ENCODE data around the gene AGMO. TPM values are rescaled to one million over a fixed set of nuclear protein-coding genes. Genes with fewer than 3 reads are reported as not detected.

Gene AGMO
- total and polyA plus RNA-seq, 2 experiments from 2014 or later: 0.42 to 0.55 TPM

DNA sequence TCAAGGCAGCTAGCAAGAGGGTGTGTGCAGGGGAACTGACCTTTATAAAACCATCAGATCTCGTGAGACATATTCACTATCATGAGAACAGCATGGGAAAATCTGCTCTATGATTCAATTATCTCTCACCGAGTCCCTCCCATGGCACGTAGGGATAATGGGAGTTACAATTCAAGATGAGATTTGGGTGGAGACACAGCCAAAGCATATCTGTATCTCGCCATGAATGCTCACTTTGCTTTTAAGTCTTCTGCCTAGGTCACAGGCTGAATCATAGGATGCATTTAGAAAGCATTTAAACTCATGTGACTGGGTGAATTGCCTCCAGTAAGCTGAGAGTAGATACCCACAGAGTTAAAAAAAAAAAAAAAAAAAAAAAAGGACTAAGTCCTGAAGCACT, 220.0 kb downstream of the AGMO start (continued):
- TF ChIP-seq, protein P1, sequence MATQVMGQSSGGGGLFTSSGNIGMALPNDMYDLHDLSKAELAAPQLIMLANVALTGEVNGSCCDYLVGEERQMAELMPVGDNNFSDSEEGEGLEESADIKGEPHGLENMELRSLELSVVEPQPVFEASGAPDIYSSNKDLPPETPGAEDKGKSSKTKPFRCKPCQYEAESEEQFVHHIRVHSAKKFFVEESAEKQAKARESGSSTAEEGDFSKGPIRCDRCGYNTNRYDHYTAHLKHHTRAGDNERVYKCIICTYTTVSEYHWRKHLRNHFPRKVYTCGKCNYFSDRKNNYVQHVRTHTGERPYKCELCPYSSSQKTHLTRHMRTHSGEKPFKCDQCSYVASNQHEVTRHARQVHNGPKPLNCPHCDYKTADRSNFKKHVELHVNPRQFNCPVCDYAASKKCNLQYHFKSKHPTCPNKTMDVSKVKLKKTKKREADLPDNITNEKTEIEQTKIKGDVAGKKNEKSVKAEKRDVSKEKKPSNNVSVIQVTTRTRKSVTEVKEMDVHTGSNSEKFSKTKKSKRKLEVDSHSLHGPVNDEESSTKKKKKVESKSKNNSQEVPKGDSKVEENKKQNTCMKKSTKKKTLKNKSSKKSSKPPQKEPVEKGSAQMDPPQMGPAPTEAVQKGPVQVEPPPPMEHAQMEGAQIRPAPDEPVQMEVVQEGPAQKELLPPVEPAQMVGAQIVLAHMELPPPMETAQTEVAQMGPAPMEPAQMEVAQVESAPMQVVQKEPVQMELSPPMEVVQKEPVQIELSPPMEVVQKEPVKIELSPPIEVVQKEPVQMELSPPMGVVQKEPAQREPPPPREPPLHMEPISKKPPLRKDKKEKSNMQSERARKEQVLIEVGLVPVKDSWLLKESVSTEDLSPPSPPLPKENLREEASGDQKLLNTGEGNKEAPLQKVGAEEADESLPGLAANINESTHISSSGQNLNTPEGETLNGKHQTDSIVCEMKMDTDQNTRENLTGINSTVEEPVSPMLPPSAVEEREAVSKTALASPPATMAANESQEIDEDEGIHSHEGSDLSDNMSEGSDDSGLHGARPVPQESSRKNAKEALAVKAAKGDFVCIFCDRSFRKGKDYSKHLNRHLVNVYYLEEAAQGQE (IDR thresholded peaks at IDR 0.05; ENCODE audit: unreplicated experiment): no peak
- no peak for TF ChIP-seq POLR2AphosphoS5 (IDR thresholded peaks at IDR 0.05; ENCODE audit: low read depth)
- TF ChIP-seq ZNF331 (CRISPR knock-in tag; IDR thresholded peaks at IDR 0.05; ENCODE audit: low read depth): no peak
- TF ChIP-seq CREB1 (CRISPR knock-in tag; IDR thresholded peaks at IDR 0.05; ENCODE audit: low read depth): no peak
- TF ChIP-seq, protein P2, sequence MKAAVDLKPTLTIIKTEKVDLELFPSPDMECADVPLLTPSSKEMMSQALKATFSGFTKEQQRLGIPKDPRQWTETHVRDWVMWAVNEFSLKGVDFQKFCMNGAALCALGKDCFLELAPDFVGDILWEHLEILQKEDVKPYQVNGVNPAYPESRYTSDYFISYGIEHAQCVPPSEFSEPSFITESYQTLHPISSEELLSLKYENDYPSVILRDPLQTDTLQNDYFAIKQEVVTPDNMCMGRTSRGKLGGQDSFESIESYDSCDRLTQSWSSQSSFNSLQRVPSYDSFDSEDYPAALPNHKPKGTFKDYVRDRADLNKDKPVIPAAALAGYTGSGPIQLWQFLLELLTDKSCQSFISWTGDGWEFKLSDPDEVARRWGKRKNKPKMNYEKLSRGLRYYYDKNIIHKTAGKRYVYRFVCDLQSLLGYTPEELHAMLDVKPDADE (IDR thresholded peaks at IDR 0.05): no peak
- no peak for TF ChIP-seq EZH2phosphoT487 (IDR thresholded peaks at IDR 0.05; ENCODE audit: unreplicated experiment)

DNA sequence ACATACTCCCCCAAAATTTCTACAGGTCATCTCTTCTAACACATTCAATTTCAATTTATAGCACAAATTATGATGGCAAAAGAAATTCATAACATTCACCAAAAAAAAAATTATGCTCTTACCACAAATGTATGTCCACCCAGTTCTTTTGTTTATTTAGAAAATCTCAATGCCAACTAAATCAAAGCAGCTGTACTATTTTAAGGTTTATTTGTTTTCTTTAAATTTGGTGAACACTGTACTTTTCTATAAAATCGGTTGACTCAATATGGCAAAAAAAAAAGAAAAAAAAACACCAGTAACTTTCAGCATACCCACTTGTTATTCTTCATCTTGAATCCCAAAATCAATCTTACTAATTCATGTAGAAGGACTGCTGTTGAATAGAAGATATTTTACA, 225.7 kb downstream of the AGMO start:
- Mint-ChIP-seq H3K27ac (no peak overlapping the region), H3K4me3 (no peak overlapping the region), H3K9me3 (peaks cover 19% of the 10 kb centered on the region; the same call in 2 of the 3 replicates)
- TF ChIP-seq, protein P1 (IDR thresholded peaks at IDR 0.05; ENCODE audit: unreplicated experiment): no peak
- TF ChIP-seq ZNF114 (CRISPR knock-in tag; IDR thresholded peaks at IDR 0.05): no peak
- TF ChIP-seq JUNB (IDR thresholded peaks at IDR 0.05; ENCODE audit: unreplicated experiment): no peak
- TF ChIP-seq, protein P3, sequence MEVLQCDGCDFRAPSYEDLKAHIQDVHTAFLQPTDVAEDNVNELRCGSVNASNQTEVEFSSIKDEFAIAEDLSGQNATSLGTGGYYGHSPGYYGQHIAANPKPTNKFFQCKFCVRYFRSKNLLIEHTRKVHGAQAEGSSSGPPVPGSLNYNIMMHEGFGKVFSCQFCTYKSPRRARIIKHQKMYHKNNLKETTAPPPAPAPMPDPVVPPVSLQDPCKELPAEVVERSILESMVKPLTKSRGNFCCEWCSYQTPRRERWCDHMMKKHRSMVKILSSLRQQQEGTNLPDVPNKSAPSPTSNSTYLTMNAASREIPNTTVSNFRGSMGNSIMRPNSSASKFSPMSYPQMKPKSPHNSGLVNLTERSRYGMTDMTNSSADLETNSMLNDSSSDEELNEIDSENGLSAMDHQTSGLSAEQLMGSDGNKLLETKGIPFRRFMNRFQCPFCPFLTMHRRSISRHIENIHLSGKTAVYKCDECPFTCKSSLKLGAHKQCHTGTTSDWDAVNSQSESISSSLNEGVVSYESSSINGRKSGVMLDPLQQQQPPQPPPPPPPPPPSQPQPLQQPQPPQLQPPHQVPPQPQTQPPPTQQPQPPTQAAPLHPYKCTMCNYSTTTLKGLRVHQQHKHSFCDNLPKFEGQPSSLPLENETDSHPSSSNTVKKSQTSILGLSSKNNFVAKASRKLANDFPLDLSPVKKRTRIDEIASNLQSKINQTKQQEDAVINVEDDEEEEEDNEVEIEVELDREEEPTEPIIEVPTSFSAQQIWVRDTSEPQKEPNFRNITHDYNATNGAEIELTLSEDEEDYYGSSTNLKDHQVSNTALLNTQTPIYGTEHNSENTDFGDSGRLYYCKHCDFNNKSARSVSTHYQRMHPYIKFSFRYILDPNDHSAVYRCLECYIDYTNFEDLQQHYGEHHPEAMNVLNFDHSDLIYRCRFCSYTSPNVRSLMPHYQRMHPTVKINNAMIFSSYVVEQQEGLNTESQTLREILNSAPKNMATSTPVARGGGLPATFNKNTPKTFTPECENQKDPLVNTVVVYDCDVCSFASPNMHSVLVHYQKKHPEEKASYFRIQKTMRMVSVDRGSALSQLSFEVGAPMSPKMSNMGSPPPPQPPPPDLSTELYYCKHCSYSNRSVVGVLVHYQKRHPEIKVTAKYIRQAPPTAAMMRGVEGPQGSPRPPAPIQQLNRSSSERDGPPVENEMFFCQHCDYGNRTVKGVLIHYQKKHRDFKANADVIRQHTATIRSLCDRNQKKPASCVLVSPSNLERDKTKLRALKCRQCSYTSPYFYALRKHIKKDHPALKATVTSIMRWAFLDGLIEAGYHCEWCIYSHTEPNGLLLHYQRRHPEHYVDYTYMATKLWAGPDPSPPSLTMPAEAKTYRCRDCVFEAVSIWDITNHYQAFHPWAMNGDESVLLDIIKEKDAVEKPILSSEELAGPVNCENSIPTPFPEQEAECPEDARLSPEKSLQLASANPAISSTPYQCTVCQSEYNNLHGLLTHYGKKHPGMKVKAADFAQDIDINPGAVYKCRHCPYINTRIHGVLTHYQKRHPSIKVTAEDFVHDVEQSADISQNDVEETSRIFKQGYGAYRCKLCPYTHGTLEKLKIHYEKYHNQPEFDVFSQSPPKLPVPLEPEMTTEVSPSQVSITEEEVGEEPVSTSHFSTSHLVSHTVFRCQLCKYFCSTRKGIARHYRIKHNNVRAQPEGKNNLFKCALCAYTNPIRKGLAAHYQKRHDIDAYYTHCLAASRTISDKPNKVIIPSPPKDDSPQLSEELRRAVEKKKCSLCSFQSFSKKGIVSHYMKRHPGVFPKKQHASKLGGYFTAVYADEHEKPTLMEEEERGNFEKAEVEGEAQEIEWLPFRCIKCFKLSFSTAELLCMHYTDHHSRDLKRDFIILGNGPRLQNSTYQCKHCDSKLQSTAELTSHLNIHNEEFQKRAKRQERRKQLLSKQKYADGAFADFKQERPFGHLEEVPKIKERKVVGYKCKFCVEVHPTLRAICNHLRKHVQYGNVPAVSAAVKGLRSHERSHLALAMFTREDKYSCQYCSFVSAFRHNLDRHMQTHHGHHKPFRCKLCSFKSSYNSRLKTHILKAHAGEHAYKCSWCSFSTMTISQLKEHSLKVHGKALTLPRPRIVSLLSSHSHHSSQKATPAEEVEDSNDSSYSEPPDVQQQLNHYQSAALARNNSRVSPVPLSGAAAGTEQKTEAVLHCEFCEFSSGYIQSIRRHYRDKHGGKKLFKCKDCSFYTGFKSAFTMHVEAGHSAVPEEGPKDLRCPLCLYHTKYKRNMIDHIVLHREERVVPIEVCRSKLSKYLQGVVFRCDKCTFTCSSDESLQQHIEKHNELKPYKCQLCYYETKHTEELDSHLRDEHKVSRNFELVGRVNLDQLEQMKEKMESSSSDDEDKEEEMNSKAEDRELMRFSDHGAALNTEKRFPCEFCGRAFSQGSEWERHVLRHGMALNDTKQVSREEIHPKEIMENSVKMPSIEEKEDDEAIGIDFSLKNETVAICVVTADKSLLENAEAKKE (CRISPR knock-in tag; IDR thresholded peaks at IDR 0.05): no peak
- no peak for TF ChIP-seq NANOG (IDR thresholded peaks at IDR 0.05; ENCODE audit: borderline replicate concordance)
- no peak for TF ChIP-seq EZH2phosphoT487 (IDR thresholded peaks at IDR 0.05; ENCODE audit: unreplicated experiment)
- TF ChIP-seq CREB1 (CRISPR knock-in tag; IDR thresholded peaks at IDR 0.05; ENCODE audit: low read depth): no peak
- TF ChIP-seq EZH2 (IDR thresholded peaks at IDR 0.05; ENCODE audit: low read depth, unreplicated experiment): no peak

More for the DNA sequence above, 225.7 kb downstream of the AGMO start:
- no peak for ATAC-seq
- Mint-ChIP-seq H3K36me3 (ENCODE audit: low read depth) (peaks cover 12% of the 10 kb centered on the region; the same call in 2 of the 3 replicates), H3K4me1 (peaks cover 32% of the 10 kb centered on the region), H3K27me3 (ENCODE audit: insufficient read depth, low read depth, poor library complexity) (peaks cover 2% of the 10 kb centered on the region)
- peaks cover 32% of the 10 kb centered on the region for H3K4me1 ChIP-seq (ENCODE audit: insufficient read depth)
- H4K20me1 ChIP-seq (replicated peaks; ENCODE audit: insufficient read depth): no peaks in the 10 kb centered on the region
- no peak for DNase-seq (ENCODE audit: low spot score)
- H2AFZ ChIP-seq: no peak overlapping the region
- no peak overlapping the region for H3K4me3 ChIP-seq
- H3K36me3 ChIP-seq (ENCODE audit: insufficient read depth): no peaks in the 10 kb centered on the region
- no peaks in the 10 kb centered on the region for H3K9me2 ChIP-seq (ENCODE audit: insufficient read depth)
- H3K79me2 ChIP-seq (replicated peaks; ENCODE audit: insufficient read depth): no peaks in the 10 kb centered on the region
- no peak overlapping the region for H3K4me2 ChIP-seq
- no peaks in the 10 kb centered on the region for H3F3A ChIP-seq (replicated peaks; ENCODE audit: low read depth)
- H3K27me3 ChIP-seq (ENCODE audit: insufficient read depth): no peaks in the 10 kb centered on the region
- no peak overlapping the region for H3K27ac ChIP-seq (ENCODE audit: low read depth)
